Thyroid gland (tissue), 4 donors: ENCODE results near the gene FSIP1. TPM values are rescaled to one million over a fixed set of nuclear protein-coding genes. Genes with fewer than 3 reads are reported as not detected.

ENCODE experiments used
- DNase-seq, 2 donors: peaks; one replicate each; pipeline ENCODE4 v3.0.0-alpha.2; 2019
- H3K27ac ChIP-seq, 3 donors: fragments of 200-600 bp; sonication (generic); 1 replicate in 2 of 3; 2 replicates in 1 of 3; pipeline ENCODE4 v1.5.1; 2016 to 2019; ENCODE audit warnings: mild to moderate bottlenecking in 1 of 3, moderate library complexity in 1 of 3
- H3K27me3 ChIP-seq: fragments of 200-600 bp; sonication (generic); one replicate; pipeline ENCODE4 v1.5.1; 2019
- H3K36me3 ChIP-seq, 2 donors: fragments of 200-600 bp; sonication (generic); one replicate each; pipeline ENCODE4 v1.5.1; 2016 to 2019
- H3K4me1 ChIP-seq, 2 donors: fragments of 200-600 bp; sonication (generic); one replicate each; pipeline ENCODE4 v1.5.1; 2017 to 2019
- H3K4me3 ChIP-seq, 3 donors: fragments of 200-600 bp; sonication (generic); replicated peaks in 1 of 3; 1 replicate in 2 of 3; 2 replicates in 1 of 3; pipeline ENCODE4 v1.5.1; 2016; ENCODE audit warnings: mild to moderate bottlenecking in 1 of 3
- H3K9me3 ChIP-seq: fragments of 200-600 bp; sonication (generic); one replicate; pipeline ENCODE4 v1.5.1; 2017
- CTCF ChIP-seq, 6 experiments: fragments of 200-600 bp in 3 of 6; fragments of 450-650 bp in 3 of 6; sonication (generic) in 3 of 6; IDR thresholded peaks; one replicate each; pipeline ENCODE4 v1.5.1; 2016 to 2019; ENCODE audit warnings: antibody characterized with exemption in 6 of 6, mild to moderate bottlenecking in 2 of 6, inconsistent platforms in 1 of 6, moderate library complexity in 1 of 6
- POLR2A ChIP-seq, 2 donors: fragments of 450-650 bp; IDR thresholded peaks; one replicate each; pipeline ENCODE4 v1.6.1; 2017; ENCODE audit warnings: antibody characterized with exemption in 2 of 2, mild to moderate bottlenecking in 2 of 2, moderate library complexity in 1 of 2
- WGBS, 2 donors: methylation state at CpG; one replicate each; pipeline ENCODE4 v1.1.5; 2017; 5-methylcytosine and 5-hydroxymethylcytosine counted together
- intact Hi-C: fragments of 100-400 bp; cut with DNase I; formaldehyde crosslinking; loops from one replicate; pipeline ENCODE4 v1.15.1; 2023
- total RNA-seq, 4 donors: library from RNA; depleted of rRNA; stranded (reverse); fragments of >200 nt; gene quantifications; one replicate each; pipeline ENCODE4 v1.2.3, GENCODE V29; 2016

FSIP1 gene
- total RNA-seq, 4 donors from 2014 or later = 0.94 to 2.5 (median 1.5) TPM

GRCh38 chr15:39645976-39646257 is 136.7 kb downstream of the FSIP1 start:
- no peak for TF ChIP-seq POLR2A (IDR thresholded peaks at IDR 0.05)
- no peak for TF ChIP-seq CTCF (IDR thresholded peaks at IDR 0.05)
- no peak overlapping the region for H3K4me3 ChIP-seq
- no peak overlapping the region for H3K27ac ChIP-seq
- no peak for DNase-seq
- 94 to 97% methylated on average over 2 of the region's 2 CpGs for WGBS, 2 donors
- intact Hi-C loops = no loop called here
- H3K36me3 ChIP-seq = no peaks in the 10 kb centered on the region
- H3K27me3 ChIP-seq = no peaks in the 10 kb centered on the region
- H3K4me1 ChIP-seq = no peaks in the 10 kb centered on the region
- no peaks in the 10 kb centered on the region for H3K9me3 ChIP-seq

GRCh38 chr15:39645138-39645975 is 137.3 kb downstream of the FSIP1 start:
- TF ChIP-seq CTCF (IDR thresholded peaks at IDR 0.05) (no peak), POLR2A (IDR thresholded peaks at IDR 0.05) (no peak)
- no peak overlapping the region for H3K4me3 ChIP-seq
- intact Hi-C loops = no loop called here
- no peak for DNase-seq
- H3K9me3 ChIP-seq = no peaks in the 10 kb centered on the region
- no peaks in the 10 kb centered on the region for H3K4me1 ChIP-seq
- 92 to 93% methylated on average over 11 to 14 of the region's 20 CpGs for WGBS, 2 donors
- H3K27me3 ChIP-seq = no peaks in the 10 kb centered on the region
- H3K36me3 ChIP-seq = no peaks in the 10 kb centered on the region
- no peak overlapping the region for H3K27ac ChIP-seq

- H3K27ac ChIP-seq = no peak overlapping the region
- H3K4me1 ChIP-seq = no peaks in the 10 kb centered on the region
- H3K9me3 ChIP-seq = no peaks in the 10 kb centered on the region
- intact Hi-C loops = no loop called here
- DNase-seq = no peak
- 75 to 86% methylated on average over 13 of the region's 13 CpGs for WGBS, 2 donors
- no peak overlapping the region for H3K4me3 ChIP-seq
- H3K27me3 ChIP-seq = no peaks in the 10 kb centered on the region
- TF ChIP-seq CTCF (IDR thresholded peaks at IDR 0.05) (no peak), POLR2A (IDR thresholded peaks at IDR 0.05) (no peak)
- no peaks in the 10 kb centered on the region for H3K36me3 ChIP-seq
These were observed 138.5 kb downstream of the FSIP1 start for GRCh38 chr15:39644136-39644535.

- Histone ChIP-seq H3K4me3 (no peak overlapping the region), H3K27ac (no peak overlapping the region), H3K27me3 (no peaks in the 10 kb centered on the region), H3K4me1 (no peaks in the 10 kb centered on the region), H3K36me3 (no peaks in the 10 kb centered on the region), H3K9me3 (no peaks in the 10 kb centered on the region)
- 92 to 100% methylated on average over 1 of the region's 1 CpG for WGBS, 2 donors
- intact Hi-C loops = no loop called here
- TF ChIP-seq CTCF (IDR thresholded peaks at IDR 0.05) (no peak), POLR2A (IDR thresholded peaks at IDR 0.05) (no peak)
- no peak for DNase-seq
These were observed 138.9 kb downstream of the FSIP1 start for GRCh38 chr15:39643727-39644126.

- intact Hi-C loops = no loop called here
- Histone ChIP-seq H3K4me1 (no peaks in the 10 kb centered on the region), H3K9me3 (no peaks in the 10 kb centered on the region), H3K36me3 (no peaks in the 10 kb centered on the region), H3K4me3 (no peak overlapping the region), H3K27me3 (no peaks in the 10 kb centered on the region), H3K27ac (no peak overlapping the region)
- DNase-seq = no peak
- TF ChIP-seq POLR2A (IDR thresholded peaks at IDR 0.05) (no peak), CTCF (IDR thresholded peaks at IDR 0.05) (no peak)
- 66 to 70% methylated on average over 5 of the region's 5 CpGs for WGBS, 2 donors
These were observed 140.5 kb downstream of the FSIP1 start for GRCh38 chr15:39642011-39642640.
